GM12891 (cell line): ENCODE data around the gene GPR152.

Experiments used
- POLR2A ChIP-seq: IDR thresholded peaks from 2 replicates; pipeline ENCODE4 v1.6.1; 2011; ENCODE audit warnings: low read depth, low read length, control low read depth
- POLR2AphosphoS5 ChIP-seq: IDR thresholded peaks from 2 replicates; pipeline ENCODE4 v1.6.1; 2011; ENCODE audit warnings: low read depth, low read length, control low read depth
- TAF1 ChIP-seq: IDR thresholded peaks from 2 replicates; pipeline ENCODE4 v1.6.1; 2011; ENCODE audit warnings: low read depth, low read length, control low read depth

DNA sequence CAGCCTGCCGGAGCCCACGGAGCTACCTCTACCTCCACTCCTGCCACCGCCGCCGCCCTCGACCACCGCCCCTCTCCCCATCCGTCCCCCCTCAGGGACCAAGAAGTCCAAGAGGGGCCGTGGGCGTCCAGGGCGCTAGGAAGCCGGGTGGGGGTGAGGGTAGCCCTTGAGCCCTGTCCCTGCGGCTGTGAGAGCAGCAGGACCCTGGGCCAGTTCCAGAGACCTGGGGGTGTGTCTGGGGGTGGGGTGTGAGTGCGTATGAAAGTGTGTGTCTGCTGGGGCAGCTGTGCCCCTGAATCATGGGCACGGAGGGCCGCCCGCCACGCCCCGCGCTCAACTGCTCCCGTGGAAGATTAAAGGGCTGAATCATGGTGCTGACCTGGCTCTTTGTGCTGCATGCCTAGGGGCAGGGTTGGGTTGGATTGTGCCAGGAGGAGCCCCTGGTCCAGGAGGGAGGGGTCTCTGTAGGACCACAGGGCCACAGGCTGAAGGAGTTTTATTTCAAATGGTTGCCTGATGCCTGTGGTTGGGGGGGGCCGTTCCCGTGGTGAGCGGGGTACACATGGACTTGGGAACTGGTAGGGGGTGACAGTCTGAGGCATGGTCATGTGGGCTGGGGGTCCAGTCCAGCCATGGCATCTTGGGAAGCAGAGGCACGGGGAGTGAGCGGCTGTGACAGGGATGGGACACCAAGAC is 17.4 kb downstream of the GPR152 start:
- TF ChIP-seq POLR2A = no peak
- TF ChIP-seq POLR2AphosphoS5 = no peak; the same call in 1 of the 2 replicates
- TF ChIP-seq TAF1 = no peak
